ENCODE measurements around the gene METRN. TPM values are rescaled to one million over a fixed set of nuclear protein-coding genes. Genes with fewer than 3 reads are reported as not detected.

Gene METRN
- total RNA-seq, 1 donor from 2014 or later, result 58.5 TPM

- no peak for TF ChIP-seq CTCF (IDR thresholded peaks at IDR 0.05)
- peaks cover 23% of the 10 kb centered on the region for H3K27me3 Mint-ChIP-seq (ENCODE audit: low read depth)
- H3K9me3 Mint-ChIP-seq (ENCODE audit: low read depth), result no peaks in the 10 kb centered on the region
- DNase-seq (ENCODE audit: low spot score), result no peak
- no peak overlapping the region for H3K4me3 Mint-ChIP-seq (ENCODE audit: unreplicated experiment)
- no peak overlapping the region for H3K27ac Mint-ChIP-seq (ENCODE audit: unreplicated experiment)
- H3K36me3 Mint-ChIP-seq (ENCODE audit: low read depth), result peaks cover 1% of the 10 kb centered on the region
- peaks cover 19% of the 10 kb centered on the region for H3K4me1 Mint-ChIP-seq (ENCODE audit: low read depth)
These were observed 22.4 kb upstream of the METRN start for GRCh38 chr16:692356-693108.

GRCh38 chr16:693364-693763, 21.6 kb upstream of the METRN start:
- Mint-ChIP-seq H3K4me3 (ENCODE audit: unreplicated experiment) (no peak overlapping the region), H3K27ac (ENCODE audit: unreplicated experiment) (no peak overlapping the region), H3K27me3 (ENCODE audit: low read depth) (peaks cover 23% of the 10 kb centered on the region), H3K9me3 (ENCODE audit: low read depth) (no peaks in the 10 kb centered on the region), H3K36me3 (ENCODE audit: low read depth) (peaks cover 1% of the 10 kb centered on the region), H3K4me1 (ENCODE audit: low read depth) (peaks cover 19% of the 10 kb centered on the region)
- no peak for DNase-seq (ENCODE audit: low spot score)
- no peak for TF ChIP-seq CTCF (IDR thresholded peaks at IDR 0.05)

GRCh38 chr16:693766-694165, 21.2 kb upstream of the METRN start:
- TF ChIP-seq CTCF (IDR thresholded peaks at IDR 0.05), result no peak
- DNase-seq (ENCODE audit: low spot score), result no peak
- Mint-ChIP-seq H3K9me3 (ENCODE audit: low read depth) (no peaks in the 10 kb centered on the region), H3K36me3 (ENCODE audit: low read depth) (peaks cover 1% of the 10 kb centered on the region), H3K4me1 (ENCODE audit: low read depth) (peaks cover 16% of the 10 kb centered on the region), H3K27me3 (ENCODE audit: low read depth) (peaks cover 23% of the 10 kb centered on the region), H3K4me3 (ENCODE audit: unreplicated experiment) (no peak overlapping the region), H3K27ac (ENCODE audit: unreplicated experiment) (no peak overlapping the region)

DNA sequence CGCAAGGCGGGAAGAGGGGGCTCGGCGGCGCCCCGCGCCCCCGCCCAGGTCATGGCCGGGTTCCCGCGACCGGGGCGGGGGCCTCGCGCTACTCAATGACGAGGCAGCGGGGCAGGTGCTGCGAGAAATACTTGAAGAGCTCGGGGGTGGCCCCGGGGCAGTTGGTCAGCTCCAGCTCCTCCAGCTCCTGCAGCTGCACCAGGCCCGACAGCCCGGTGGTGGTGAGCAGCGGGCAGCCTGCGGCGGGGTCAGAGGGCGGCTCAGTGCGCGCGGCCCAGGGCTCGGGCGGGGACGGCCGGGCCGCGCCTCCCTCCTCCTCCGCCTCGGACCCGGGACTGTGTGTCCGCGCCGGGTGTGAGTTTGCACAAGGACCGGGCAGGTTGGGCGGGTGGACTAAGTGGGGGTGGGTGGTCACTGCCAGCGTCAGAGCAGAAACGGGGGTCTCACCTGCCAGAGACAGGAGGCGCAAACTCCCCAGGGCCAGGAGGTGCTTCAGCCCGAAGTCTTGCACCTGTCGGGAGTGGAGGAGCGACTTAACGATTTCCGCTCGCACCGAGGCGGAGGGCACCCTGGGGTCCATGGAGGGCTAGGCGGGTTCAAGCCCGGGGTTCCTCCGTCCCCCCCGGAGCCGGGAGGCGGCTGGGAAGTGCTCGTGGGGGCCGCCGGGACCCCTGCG, 20.6 kb upstream of the METRN start:
- Mint-ChIP-seq H3K4me1 (ENCODE audit: low read depth) (peaks cover 11% of the 10 kb centered on the region), H3K9me3 (ENCODE audit: low read depth) (no peaks in the 10 kb centered on the region), H3K36me3 (ENCODE audit: low read depth) (peaks cover 1% of the 10 kb centered on the region), H3K27me3 (ENCODE audit: low read depth) (peaks cover 23% of the 10 kb centered on the region), H3K27ac (ENCODE audit: unreplicated experiment) (no peak overlapping the region), H3K4me3 (ENCODE audit: unreplicated experiment) (no peak overlapping the region)
- no peak for TF ChIP-seq CTCF (IDR thresholded peaks at IDR 0.05)
- DNase-seq (ENCODE audit: low spot score), result no peak

DNA sequence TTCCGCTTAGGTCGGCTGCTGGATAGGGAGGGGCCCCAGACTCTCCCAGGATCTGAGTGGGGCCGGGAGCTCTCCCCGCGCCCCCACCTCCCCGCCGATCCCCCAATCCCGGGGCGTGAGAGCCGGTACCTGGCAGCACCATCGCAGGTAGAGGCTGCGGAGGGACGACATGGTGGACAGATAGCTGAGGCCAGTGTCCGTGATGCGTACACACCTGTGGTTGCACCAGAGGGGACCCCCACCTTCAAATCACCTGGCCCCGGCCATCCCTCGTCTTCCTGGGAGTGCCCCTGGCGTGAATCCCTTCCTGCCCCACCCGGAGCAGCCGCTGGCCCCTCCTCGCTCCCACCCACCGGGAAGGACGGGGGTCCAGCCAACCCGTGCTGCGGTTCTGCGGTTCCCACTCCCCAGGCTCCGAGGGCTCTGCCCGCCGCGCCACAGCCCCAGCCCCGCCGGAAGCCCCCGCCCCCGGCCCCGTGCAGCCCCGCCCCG, 20.0 kb upstream of the METRN start:
- no peak for TF ChIP-seq CTCF (IDR thresholded peaks at IDR 0.05)
- H3K27ac Mint-ChIP-seq (ENCODE audit: unreplicated experiment), result no peak overlapping the region
- H3K36me3 Mint-ChIP-seq (ENCODE audit: low read depth), result peaks cover 1% of the 10 kb centered on the region
- H3K4me3 Mint-ChIP-seq (ENCODE audit: unreplicated experiment), result no peak overlapping the region
- H3K9me3 Mint-ChIP-seq (ENCODE audit: low read depth), result no peaks in the 10 kb centered on the region
- peaks cover 23% of the 10 kb centered on the region for H3K27me3 Mint-ChIP-seq (ENCODE audit: low read depth)
- H3K4me1 Mint-ChIP-seq (ENCODE audit: low read depth), result peaks cover 5% of the 10 kb centered on the region
- no peak for DNase-seq (ENCODE audit: low spot score)
